Stomach (tissue), 4 donors: ENCODE measurements around the gene ZSWIM5.
"Not testable (repeated sequence)": the region's sequence is repeated elsewhere in the genome, so short reads cannot be mapped to it uniquely, and the experiment has no call there.

Experiments used
- EP300 ChIP-seq: sonication (generic); formaldehyde crosslinking; IDR thresholded peaks from one replicate; pipeline ENCODE4 v1.6.1; 2017; ENCODE audit warnings: antibody characterized with exemption
- TF ChIP-seq, protein P1 (sequence below), 7 experiments: fragments of 450-650 bp in 4 of 7; fragments of 200-600 bp in 3 of 7; sonication (generic) in 3 of 7; IDR thresholded peaks; one replicate each; pipeline ENCODE4 v1.5.1; 2016 to 2019; ENCODE audit warnings: antibody characterized with exemption in 7 of 7, control low read depth in 2 of 7, mild to moderate bottlenecking in 1 of 7

DNA sequence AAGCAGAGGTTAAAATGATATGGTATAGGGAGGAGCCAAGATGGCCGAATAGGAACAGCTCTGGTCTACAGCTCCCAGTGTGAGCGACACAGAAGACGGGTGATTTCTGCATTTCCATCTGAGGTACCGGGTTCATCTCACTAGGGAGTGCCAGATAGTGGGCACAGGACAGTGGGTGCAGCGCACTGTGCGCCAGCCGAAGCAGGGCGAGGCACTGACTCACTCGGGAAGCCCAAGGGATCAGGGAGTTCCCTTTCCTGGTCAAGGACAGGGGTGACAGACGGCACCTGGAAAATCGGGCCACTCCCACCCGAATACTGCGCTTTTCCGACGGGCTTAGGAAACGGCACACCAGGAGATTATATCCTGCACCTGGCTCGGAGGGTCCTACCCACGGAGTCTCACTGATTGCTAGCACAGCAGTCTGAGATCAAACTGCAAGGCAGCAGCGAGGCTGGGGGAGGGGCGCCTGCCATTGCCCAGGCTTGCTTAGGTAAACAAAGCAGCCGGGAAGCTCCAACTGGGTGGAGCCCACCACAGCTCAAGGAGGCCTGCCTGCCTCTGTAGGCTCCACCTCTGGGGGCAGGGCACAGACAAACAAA, 26.4 kb downstream of the ZSWIM5 start:
- not testable (repeated sequence) for TF ChIP-seq EP300
- TF ChIP-seq, protein P1, sequence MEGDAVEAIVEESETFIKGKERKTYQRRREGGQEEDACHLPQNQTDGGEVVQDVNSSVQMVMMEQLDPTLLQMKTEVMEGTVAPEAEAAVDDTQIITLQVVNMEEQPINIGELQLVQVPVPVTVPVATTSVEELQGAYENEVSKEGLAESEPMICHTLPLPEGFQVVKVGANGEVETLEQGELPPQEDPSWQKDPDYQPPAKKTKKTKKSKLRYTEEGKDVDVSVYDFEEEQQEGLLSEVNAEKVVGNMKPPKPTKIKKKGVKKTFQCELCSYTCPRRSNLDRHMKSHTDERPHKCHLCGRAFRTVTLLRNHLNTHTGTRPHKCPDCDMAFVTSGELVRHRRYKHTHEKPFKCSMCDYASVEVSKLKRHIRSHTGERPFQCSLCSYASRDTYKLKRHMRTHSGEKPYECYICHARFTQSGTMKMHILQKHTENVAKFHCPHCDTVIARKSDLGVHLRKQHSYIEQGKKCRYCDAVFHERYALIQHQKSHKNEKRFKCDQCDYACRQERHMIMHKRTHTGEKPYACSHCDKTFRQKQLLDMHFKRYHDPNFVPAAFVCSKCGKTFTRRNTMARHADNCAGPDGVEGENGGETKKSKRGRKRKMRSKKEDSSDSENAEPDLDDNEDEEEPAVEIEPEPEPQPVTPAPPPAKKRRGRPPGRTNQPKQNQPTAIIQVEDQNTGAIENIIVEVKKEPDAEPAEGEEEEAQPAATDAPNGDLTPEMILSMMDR (IDR thresholded peaks at IDR 0.05), result not testable (repeated sequence)
